Endothelial cell of umbilical vein (primary cell): ENCODE measurements around the gene LHPP. TPM values are rescaled to one million over a fixed set of nuclear protein-coding genes. Genes with fewer than 3 reads are reported as not detected.

Source experiments
- BruUV-seq: library from RNA; stranded (reverse); fragments of 400-500 nt; replicated peaks from 2 replicates; lab custom pipeline; 2021; lab: Mats Ljungman, UMichigan
- CTCF ChIA-PET: fragments of 300-600, 350-600 bp; sonication (Branson Sonifier 250); formaldehyde crosslinking; loops from one replicate; lab custom pipeline; 2021; ENCODE audit warnings: antibody characterized with exemption, inconsistent platforms; lab: Charles Lee
- POLR2A ChIA-PET: fragments of 300-600, 350-600 bp; sonication (Branson Sonifier 250); formaldehyde crosslinking; loops from one replicate; lab custom pipeline; 2021; ENCODE audit warnings: antibody characterized with exemption, inconsistent platforms; lab: Charles Lee
- DNase-seq: peaks from one replicate; pipeline ENCODE4 v3.0.0-alpha.2; 2011; ENCODE audit warnings: low read depth, low spot score
- FAIRE-seq: peaks from 2 replicates; lab custom pipeline; 2011; peaks lifted over from hg19 to GRCh38; lab: Jason Lieb, UNC
- H2AFZ ChIP-seq: 2 replicates; pipeline ENCODE4 v1.6.0; 2012; ENCODE audit warnings: low read depth, low read length, control low read depth, inconsistent platforms
- H3K27ac ChIP-seq: 2 replicates; pipeline ENCODE4 v1.5.1; 2011; ENCODE audit warnings: low read depth, mild to moderate bottlenecking, control low read depth, low read length, moderate library complexity; ENCODE audit not compliant: insufficient read depth
- H3K27me3 ChIP-seq, 2 experiments: 2 replicates each; pipeline versions ENCODE4 v1.6.0 to v1.6.1; 2011; ENCODE audit warnings: low read length in 2 of 2, mixed read lengths in 1 of 2; ENCODE audit not compliant: control insufficient read depth in 2 of 2, insufficient read depth in 2 of 2
- H3K36me3 ChIP-seq, 2 experiments: 2 replicates in 1 of 2; 3 replicates in 1 of 2; pipeline ENCODE4 v1.5.1; 2011; ENCODE audit warnings: low read length in 2 of 2, mild to moderate bottlenecking in 1 of 2, moderate library complexity in 1 of 2; ENCODE audit not compliant: control insufficient read depth in 2 of 2, insufficient read depth in 2 of 2; ENCODE audit errors: extremely low read depth in 1 of 2
- H3K4me1 ChIP-seq: 3 replicates; pipeline ENCODE4 v1.5.1; 2011; ENCODE audit warnings: mild to moderate bottlenecking, low read length; ENCODE audit not compliant: control insufficient read depth, insufficient read depth; ENCODE audit errors: extremely low read depth
- H3K4me2 ChIP-seq: 2 replicates; pipeline ENCODE4 v1.6.1; 2011; ENCODE audit warnings: low read length, control low read depth, mixed read lengths; ENCODE audit not compliant: insufficient read depth
- H3K4me3 ChIP-seq, 3 experiments: fragments of 200-600 bp in 1 of 3; sonication (generic), shearing (Covaris generic) in 1 of 3; replicated peaks in 1 of 3; 2 replicates each; pipeline ENCODE4 v1.5.1; 2011 to 2016; ENCODE audit warnings: control low read depth in 3 of 3, low read length in 3 of 3, mild to moderate bottlenecking in 2 of 3, inconsistent platforms in 1 of 3, low read depth in 1 of 3, moderate library complexity in 1 of 3; ENCODE audit not compliant: insufficient read depth in 1 of 3
- H3K79me2 ChIP-seq: 2 replicates; pipeline ENCODE4 v1.6.0; 2012; ENCODE audit warnings: low read length, inconsistent platforms; ENCODE audit not compliant: control insufficient read depth, insufficient read depth
- H3K9ac ChIP-seq: replicated peaks from 2 replicates; pipeline ENCODE3; 2011; ENCODE audit warnings: low read length, control low read depth; ENCODE audit not compliant: insufficient read depth; ENCODE audit errors: extremely low read depth
- H3K9me1 ChIP-seq: replicated peaks from 3 replicates; pipeline ENCODE4 v1.6.0; 2011; ENCODE audit warnings: mild to moderate bottlenecking, low read length; ENCODE audit not compliant: control insufficient read depth, insufficient read depth; ENCODE audit errors: extremely low read depth
- H3K9me3 ChIP-seq: replicated peaks from 2 replicates; pipeline ENCODE4 v1.5.1; 2012; ENCODE audit warnings: low read length, inconsistent platforms; ENCODE audit not compliant: control insufficient read depth, insufficient read depth
- H4K20me1 ChIP-seq: replicated peaks from 2 replicates; pipeline ENCODE3; 2011; ENCODE audit warnings: mild to moderate bottlenecking, low read length; ENCODE audit not compliant: control insufficient read depth, insufficient read depth; ENCODE audit errors: extremely low read depth
- EZH2 ChIP-seq: IDR thresholded peaks from 2 replicates; pipeline ENCODE4 v1.6.1; 2012; ENCODE audit warnings: borderline replicate concordance, low read depth, mild to moderate bottlenecking, moderate library complexity, low read length, inconsistent platforms; ENCODE audit not compliant: severe bottlenecking
- FOS ChIP-seq: IDR thresholded peaks from 2 replicates; pipeline ENCODE4 v1.6.1; 2011; ENCODE audit warnings: mild to moderate bottlenecking, low read length, moderate library complexity, borderline replicate concordance; ENCODE audit not compliant: insufficient read depth
- GATA2 ChIP-seq: IDR thresholded peaks from 2 replicates; pipeline ENCODE4 v1.7.0; 2011; ENCODE audit warnings: low read depth, mild to moderate bottlenecking, moderate library complexity, mixed read lengths, low read length; ENCODE audit not compliant: insufficient read length, insufficient read depth
- JUN ChIP-seq: IDR thresholded peaks from 2 replicates; pipeline ENCODE4 v1.6.1; 2011; ENCODE audit warnings: borderline replicate concordance, low read depth; ENCODE audit not compliant: insufficient read length, insufficient read depth
- MAX ChIP-seq: IDR thresholded peaks from 2 replicates; pipeline ENCODE4 v1.6.1; 2011; ENCODE audit not compliant: insufficient read depth, insufficient read length
- MYC ChIP-seq: IDR thresholded peaks from one replicate; pipeline ENCODE4 v1.6.1; 2011; ENCODE audit warnings: mild to moderate bottlenecking, low read depth, low read length
- POLR2A ChIP-seq: IDR thresholded peaks from 2 replicates; pipeline ENCODE4 v1.6.1; 2012; ENCODE audit warnings: low read depth, mild to moderate bottlenecking, control low read depth, low read length
- POLR2AphosphoS5 ChIP-seq: IDR thresholded peaks from 2 replicates; pipeline ENCODE4 v1.6.1; 2012; ENCODE audit warnings: low read depth, mild to moderate bottlenecking, control low read depth, low read length, moderate library complexity; ENCODE audit not compliant: insufficient read depth
- dilution Hi-C: fragments of 300-500 bp; cut with MboI; formaldehyde crosslinking; loops from one replicate; pipeline ENCODE4 v1.15.0; 2019; ENCODE audit warnings: low sequenced_read_pairs; ENCODE audit not compliant: extremely low pct_ligation_motif_present
- intact Hi-C: fragments of 100-400 bp; cut with micrococcal nuclease; formaldehyde crosslinking; loops from one replicate; pipeline ENCODE4 v1.10.0; 2022
- polyA plus RNA-seq, 4 experiments: library from polyadenylated mRNA; depleted of rRNA in 3 of 4; stranded (reverse) in 3 of 4; unstranded in 1 of 4; fragments of >200 nt; gene quantifications; 2 replicates each; pipeline versions ENCODE4 v1.2.1 to v1.2.3, GENCODE V29; 2011 to 2012; ENCODE audit warnings: missing spikeins in 1 of 4
- total RNA-seq: library from RNA; stranded (reverse); gene quantifications from 2 replicates; pipeline ENCODE4 v1.2.3, GENCODE V29; 2021
- TF ChIP-seq, protein P1 (sequence below), 2 donors: IDR thresholded peaks; 1 replicate in 1 of 2; 2 replicates in 1 of 2; pipeline ENCODE4 v1.5.1; 2011; ENCODE audit warnings: low read length in 2 of 2, mild to moderate bottlenecking in 2 of 2, moderate library complexity in 2 of 2, control low read depth in 1 of 2, inconsistent platforms in 1 of 2, low read depth in 1 of 2; ENCODE audit not compliant: insufficient read depth in 1 of 2; ENCODE audit errors: extremely low read depth in 1 of 2

LHPP gene
- total and polyA plus RNA-seq, 2 donors (not counting 3 experiments of a cell fraction or from before 2014, with no cell fraction given): 5.8 to 11.2 TPM

DNA sequence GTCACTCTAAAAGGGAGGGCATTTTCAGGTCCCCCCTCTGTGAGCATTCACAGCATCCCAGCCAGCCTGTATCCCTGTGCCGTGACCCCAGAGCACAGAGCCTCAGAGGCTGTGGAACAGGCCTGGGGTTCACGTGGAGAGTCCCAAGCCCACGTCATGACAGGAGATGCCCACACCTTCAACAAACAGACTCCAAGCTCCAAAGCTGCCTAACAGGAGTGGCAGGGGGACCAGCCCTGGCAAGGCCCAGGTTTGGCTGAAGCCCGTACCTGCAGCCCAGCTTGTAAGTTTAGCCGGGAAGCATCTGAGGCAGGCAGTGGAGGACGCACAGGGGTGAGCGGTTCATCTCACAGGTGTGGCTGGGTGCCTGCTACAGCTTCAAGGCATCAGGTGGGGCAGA, 33.5 kb downstream of the LHPP start:
- ChIA-PET CTCF (no interaction called here), POLR2A (no interaction called here)
- H3K4me1 ChIP-seq: no peaks in the 10 kb centered on the region
- intact Hi-C loops: no loop called here
- H3K9me3 ChIP-seq: no peaks in the 10 kb centered on the region
- H3K27me3 ChIP-seq: no peaks in the 10 kb centered on the region
- FAIRE-seq (no peak), DNase-seq (no peak)
- no peak overlapping the region for H3K4me3 ChIP-seq
- no peak overlapping the region for H3K4me2 ChIP-seq
- dilution Hi-C loops: no loop called here
- TF ChIP-seq JUN: no peak
- TF ChIP-seq POLR2AphosphoS5: no peak
- TF ChIP-seq, protein P1, sequence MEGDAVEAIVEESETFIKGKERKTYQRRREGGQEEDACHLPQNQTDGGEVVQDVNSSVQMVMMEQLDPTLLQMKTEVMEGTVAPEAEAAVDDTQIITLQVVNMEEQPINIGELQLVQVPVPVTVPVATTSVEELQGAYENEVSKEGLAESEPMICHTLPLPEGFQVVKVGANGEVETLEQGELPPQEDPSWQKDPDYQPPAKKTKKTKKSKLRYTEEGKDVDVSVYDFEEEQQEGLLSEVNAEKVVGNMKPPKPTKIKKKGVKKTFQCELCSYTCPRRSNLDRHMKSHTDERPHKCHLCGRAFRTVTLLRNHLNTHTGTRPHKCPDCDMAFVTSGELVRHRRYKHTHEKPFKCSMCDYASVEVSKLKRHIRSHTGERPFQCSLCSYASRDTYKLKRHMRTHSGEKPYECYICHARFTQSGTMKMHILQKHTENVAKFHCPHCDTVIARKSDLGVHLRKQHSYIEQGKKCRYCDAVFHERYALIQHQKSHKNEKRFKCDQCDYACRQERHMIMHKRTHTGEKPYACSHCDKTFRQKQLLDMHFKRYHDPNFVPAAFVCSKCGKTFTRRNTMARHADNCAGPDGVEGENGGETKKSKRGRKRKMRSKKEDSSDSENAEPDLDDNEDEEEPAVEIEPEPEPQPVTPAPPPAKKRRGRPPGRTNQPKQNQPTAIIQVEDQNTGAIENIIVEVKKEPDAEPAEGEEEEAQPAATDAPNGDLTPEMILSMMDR (IDR thresholded peaks at IDR 0.05; ENCODE audit: extremely low read depth in 1 of 2, insufficient read depth in 1 of 2, low read depth in 1 of 2, low read length in 2 of 2): no peak
- no peak for TF ChIP-seq GATA2
- no peak for TF ChIP-seq EZH2
- TF ChIP-seq MYC: no peak
- TF ChIP-seq MAX: no peak
- TF ChIP-seq FOS: no peak
- no peak for TF ChIP-seq POLR2A
- no TSS peak for BruUV-seq
- H4K20me1 ChIP-seq: no peaks in the 10 kb centered on the region
- H3K9ac ChIP-seq: no peak overlapping the region
- no peaks in the 10 kb centered on the region for H3K79me2 ChIP-seq
- H3K27ac ChIP-seq: no peak overlapping the region
- H3K36me3 ChIP-seq: no peaks in the 10 kb centered on the region
- H2AFZ ChIP-seq: no peak overlapping the region
- no peaks in the 10 kb centered on the region for H3K9me1 ChIP-seq
